ENCODE results near the gene DDX11.
A peak's percentile ranks its signal among the peaks of the same experiment; 100 is the strongest.
"Not testable (repeated sequence)": the region's sequence is repeated elsewhere in the genome, so short reads cannot be mapped to it uniquely, and the experiment has no call there.

The DDX11 gene

DNA sequence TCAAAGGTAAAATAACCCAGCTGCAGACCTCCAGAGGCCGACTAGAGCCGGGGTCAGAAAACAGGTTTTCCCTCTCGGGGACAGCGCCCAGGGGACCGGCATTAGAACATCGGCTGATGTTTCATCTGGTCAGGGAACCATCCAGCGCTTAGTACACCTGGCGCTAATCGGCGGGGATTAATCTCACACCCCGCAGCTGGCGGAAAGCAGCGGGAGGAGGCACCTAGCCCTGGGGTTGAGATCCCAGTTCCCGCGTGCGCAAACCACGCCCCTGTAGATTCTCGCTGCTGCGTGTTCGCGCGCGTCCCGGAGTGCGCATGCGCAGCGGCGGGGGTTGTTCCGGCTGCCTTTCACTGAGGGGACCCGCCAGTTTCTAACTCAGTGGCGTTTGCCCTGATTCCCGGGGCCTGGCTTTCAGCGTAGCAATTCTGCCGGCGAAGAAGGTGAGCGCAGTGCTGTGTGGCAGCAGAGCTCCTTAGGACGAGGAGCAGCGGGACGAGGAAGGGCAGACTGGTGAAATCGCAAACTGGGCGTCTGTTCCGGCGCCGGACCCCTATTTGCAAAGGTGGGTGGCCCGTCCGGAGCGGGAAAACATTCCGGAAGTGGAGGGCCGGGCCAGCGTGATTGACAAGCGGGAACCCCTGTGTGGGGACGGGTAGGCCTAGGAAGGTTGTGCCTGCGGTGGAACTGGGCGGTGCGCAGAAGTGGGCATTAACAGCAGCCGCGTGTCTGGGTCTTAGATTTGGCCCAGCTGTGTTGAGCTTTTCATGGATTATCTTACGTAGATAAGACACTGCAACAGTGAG, at the start of gene DDX11:
Gene DDX11 (plus strand): TSS at position 334 of the 806 bp plus-strand sequence. CDS start 4,534 bp downstream, outside the sequence.
- not testable (repeated sequence) for H3K9me3 Mint-ChIP-seq; H3K36me3 Mint-ChIP-seq (ENCODE audit: low read depth); H3K27me3 Mint-ChIP-seq (ENCODE audit: low read depth)
- Mint-ChIP-seq H3K4me1 (ENCODE audit: low read depth) (peaks cover 26% of the 10 kb centered on the region), H3K4me3 (peak within 1 kb of the TSS; percentile 95), H3K27ac (peak within 1 kb of the TSS; percentile 92)

DNA sequence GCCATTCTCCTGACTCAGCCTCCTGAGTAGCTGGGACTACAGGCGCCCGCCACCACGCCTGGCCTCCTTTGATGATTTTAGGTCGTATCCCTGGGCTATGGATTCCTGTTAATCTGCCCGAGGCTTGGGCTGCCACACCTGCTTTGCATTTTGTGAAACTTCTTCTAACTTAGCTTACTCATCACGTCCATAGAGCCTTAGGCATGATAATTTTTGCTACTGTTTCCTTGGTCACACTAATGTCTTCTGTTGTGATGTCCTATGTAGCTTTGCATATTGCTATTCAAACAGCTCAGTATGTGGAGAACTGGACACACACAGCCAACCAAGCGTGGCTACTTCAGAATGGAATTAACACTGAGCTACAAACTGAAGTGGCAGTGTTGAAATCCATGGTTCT, 47.5 kb upstream of the DDX11 start:
- Mint-ChIP-seq H3K27ac (no peak overlapping the region), H3K9me3 (no peaks in the 10 kb centered on the region), H3K4me1 (ENCODE audit: low read depth) (no peaks in the 10 kb centered on the region), H3K4me3 (no peak overlapping the region), H3K36me3 (ENCODE audit: low read depth) (no peaks in the 10 kb centered on the region), H3K27me3 (ENCODE audit: low read depth) (peaks cover 21% of the 10 kb centered on the region)

DNA sequence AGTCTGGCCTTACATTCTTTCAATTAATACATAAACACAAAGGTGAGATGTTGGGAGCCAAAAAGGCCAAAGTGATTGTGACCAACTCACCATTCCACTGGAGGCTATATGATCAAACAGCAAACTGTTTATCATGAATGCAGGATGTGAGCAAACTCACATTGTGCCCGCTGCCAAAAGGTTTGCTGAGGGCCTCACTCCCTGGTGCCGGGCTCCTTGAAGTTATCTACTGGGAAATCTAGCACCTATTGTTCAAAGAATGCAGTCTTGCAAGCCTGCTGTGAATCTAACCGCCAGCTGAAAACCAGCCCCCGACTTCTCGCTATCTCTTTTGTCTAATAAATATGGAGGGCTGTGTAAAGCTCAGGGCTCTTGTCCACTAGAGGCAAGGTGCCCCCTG, 46.7 kb upstream of the DDX11 start:
- not testable (repeated sequence) for H3K9me3 Mint-ChIP-seq; H3K36me3 Mint-ChIP-seq (ENCODE audit: low read depth); H3K4me3 Mint-ChIP-seq; H3K4me1 Mint-ChIP-seq (ENCODE audit: low read depth); H3K27ac Mint-ChIP-seq
- peaks cover 14% of the 10 kb centered on the region for H3K27me3 Mint-ChIP-seq (ENCODE audit: low read depth)

DNA sequence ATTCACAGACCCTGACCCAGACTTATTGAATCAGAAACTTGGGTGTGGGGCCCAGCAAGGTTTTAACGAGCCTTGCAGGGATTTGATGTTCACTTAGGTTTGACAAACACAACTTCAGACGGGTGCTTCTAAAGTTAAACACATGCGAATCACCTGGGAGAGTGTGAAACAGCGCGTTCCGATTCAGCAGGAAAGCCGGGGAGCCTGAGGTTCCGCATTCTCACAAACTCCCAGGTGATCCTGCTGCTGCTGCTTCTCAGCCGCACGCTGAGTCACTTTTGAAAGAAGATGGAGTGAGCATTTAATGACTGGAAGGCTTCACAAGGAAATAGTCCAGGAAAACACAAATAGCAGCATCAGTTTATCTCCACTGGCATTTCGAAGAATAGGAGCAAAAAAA, 44.2 kb upstream of the DDX11 start:
- Mint-ChIP-seq H3K4me3 (no peak overlapping the region), H3K9me3 (no peaks in the 10 kb centered on the region), H3K36me3 (ENCODE audit: low read depth) (no peaks in the 10 kb centered on the region), H3K27me3 (ENCODE audit: low read depth) (peaks cover 5% of the 10 kb centered on the region), H3K4me1 (ENCODE audit: low read depth) (peaks cover 2% of the 10 kb centered on the region), H3K27ac (no peak overlapping the region)

DNA sequence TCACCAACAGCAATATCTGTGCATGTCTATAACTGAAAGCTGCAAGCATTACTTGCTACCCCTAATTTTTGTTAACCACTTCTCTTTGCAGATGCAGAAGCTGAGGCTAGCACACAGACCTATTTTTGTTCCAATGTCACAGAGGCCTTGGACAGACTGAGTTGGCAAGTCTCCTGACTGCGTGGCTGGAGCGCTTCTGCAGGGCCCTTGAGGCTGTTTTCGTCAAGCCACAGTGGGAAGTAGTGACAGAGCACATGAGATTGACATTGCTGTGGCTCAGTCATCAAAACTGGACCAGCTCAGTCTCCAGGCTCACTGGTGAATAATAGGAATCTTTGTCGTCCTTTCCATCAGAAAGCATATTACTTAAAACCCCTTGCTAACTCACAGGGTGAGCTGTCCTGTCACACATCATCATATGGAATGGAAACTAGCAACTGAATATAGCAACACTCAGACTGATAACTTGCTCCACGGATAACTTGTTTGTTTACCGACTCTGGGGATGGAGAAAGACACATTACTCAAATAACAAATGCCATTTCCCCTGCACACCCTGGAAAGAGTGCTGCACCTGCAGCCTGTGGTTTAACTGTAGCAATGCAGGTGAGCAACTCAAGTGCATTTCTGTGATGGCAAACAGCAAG, 43.6 kb upstream of the DDX11 start:
- peaks cover 3% of the 10 kb centered on the region for H3K27me3 Mint-ChIP-seq (ENCODE audit: low read depth)
- H3K4me1 Mint-ChIP-seq (ENCODE audit: low read depth), result peaks cover 2% of the 10 kb centered on the region
- H3K36me3 Mint-ChIP-seq (ENCODE audit: low read depth), result no peaks in the 10 kb centered on the region
- no peaks in the 10 kb centered on the region for H3K9me3 Mint-ChIP-seq
- H3K4me3 Mint-ChIP-seq, result no peak overlapping the region
- H3K27ac Mint-ChIP-seq, result no peak overlapping the region

DNA sequence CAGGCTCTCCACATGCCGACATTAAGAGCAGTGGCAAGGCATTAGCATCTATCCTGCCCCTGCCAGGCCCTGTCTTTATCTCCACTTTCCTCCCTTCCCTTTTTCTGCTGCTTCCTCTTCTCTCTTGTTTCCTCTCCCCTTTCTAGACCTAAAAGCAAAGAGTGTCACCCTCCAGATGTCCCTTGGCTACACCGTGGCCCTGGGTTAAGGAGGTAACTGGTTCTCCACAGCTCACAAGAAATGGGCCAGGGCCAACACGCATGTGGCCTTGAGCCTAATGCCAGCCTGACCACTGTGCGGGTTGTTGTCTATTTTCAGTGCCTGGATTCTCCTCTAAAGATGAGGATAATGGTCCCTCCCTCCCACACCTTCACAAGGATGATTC, 41.7 kb upstream of the DDX11 start:
- Mint-ChIP-seq H3K27me3 (ENCODE audit: low read depth) (peaks cover 4% of the 10 kb centered on the region), H3K4me1 (ENCODE audit: low read depth) (peaks cover 5% of the 10 kb centered on the region), H3K4me3 (no peak overlapping the region), H3K27ac (no peak overlapping the region), H3K36me3 (ENCODE audit: low read depth) (no peaks in the 10 kb centered on the region), H3K9me3 (no peaks in the 10 kb centered on the region)

DNA sequence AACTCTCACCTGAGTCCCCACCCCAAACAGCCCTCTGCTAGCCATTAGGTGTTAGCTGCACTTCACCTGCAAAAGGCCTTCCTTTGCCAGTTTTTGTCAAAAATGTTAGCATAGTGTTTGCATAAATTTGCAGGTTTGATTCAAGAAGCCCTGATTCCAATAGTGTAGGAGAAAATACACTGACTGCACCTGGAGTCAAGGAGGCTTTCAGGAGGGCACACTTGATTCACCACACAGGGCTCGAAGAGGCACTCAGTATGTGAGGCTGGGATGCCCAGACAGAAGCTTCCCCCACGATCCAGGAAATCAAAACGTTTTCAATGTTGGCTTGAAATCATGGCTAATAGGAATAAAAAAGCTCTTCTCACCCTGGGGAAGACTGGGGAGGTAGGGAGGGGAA, 40.5 kb upstream of the DDX11 start:
- no peaks in the 10 kb centered on the region for H3K9me3 Mint-ChIP-seq
- H3K4me1 Mint-ChIP-seq (ENCODE audit: low read depth), result peaks cover 5% of the 10 kb centered on the region
- H3K36me3 Mint-ChIP-seq (ENCODE audit: low read depth), result no peaks in the 10 kb centered on the region
- H3K27ac Mint-ChIP-seq, result no peak overlapping the region
- no peak overlapping the region for H3K4me3 Mint-ChIP-seq
- H3K27me3 Mint-ChIP-seq (ENCODE audit: low read depth), result peaks cover 4% of the 10 kb centered on the region

DNA sequence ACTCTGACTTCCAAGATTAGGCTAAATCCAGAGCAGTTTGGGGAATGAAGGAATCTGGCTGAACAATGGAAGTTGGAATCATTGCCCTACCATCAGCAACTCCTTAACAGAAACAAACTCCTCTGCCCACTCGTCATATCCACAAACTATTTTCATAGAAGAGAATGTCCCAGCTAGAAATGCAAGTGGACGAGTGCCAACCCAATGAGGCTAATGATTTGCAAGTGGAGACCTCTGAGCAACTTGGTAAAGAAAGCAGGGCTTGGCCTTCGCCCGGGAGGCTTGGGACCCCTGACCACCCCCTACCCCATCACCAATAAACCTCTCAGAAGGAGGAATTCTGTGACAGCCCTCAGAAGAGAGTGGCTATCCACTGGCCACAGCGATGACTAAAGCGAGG, 40.0 kb upstream of the DDX11 start:
- H3K9me3 Mint-ChIP-seq, result no peaks in the 10 kb centered on the region
- H3K4me3 Mint-ChIP-seq, result no peak overlapping the region
- H3K4me1 Mint-ChIP-seq (ENCODE audit: low read depth), result peaks cover 5% of the 10 kb centered on the region
- H3K27me3 Mint-ChIP-seq (ENCODE audit: low read depth), result peaks cover 4% of the 10 kb centered on the region
- no peaks in the 10 kb centered on the region for H3K36me3 Mint-ChIP-seq (ENCODE audit: low read depth)
- H3K27ac Mint-ChIP-seq, result no peak overlapping the region

DNA sequence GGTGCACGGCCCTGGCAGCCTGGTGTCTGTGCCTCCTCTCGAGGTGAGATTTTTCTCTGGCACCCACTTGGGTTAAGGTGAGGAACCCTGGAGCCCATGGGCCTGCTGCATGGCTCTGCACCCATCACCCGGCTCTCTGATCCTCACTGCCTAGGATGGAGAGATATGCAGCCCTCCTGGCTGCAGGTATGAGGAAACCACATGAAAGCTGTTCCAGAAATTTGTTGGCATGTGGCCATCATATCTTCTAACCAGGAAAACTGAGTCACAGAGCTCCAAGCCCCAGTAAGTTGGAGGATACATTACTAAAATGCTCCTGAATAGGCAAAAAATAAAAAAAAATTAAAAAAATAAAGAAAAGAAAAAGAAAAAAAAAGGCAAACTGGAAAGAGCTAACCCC, 39.3 kb upstream of the DDX11 start:
- peaks cover 4% of the 10 kb centered on the region for H3K27me3 Mint-ChIP-seq (ENCODE audit: low read depth)
- H3K27ac Mint-ChIP-seq, result no peak overlapping the region
- no peak overlapping the region for H3K4me3 Mint-ChIP-seq
- H3K4me1 Mint-ChIP-seq (ENCODE audit: low read depth), result peaks cover 5% of the 10 kb centered on the region
- H3K9me3 Mint-ChIP-seq, result no peaks in the 10 kb centered on the region
- no peaks in the 10 kb centered on the region for H3K36me3 Mint-ChIP-seq (ENCODE audit: low read depth)

DNA sequence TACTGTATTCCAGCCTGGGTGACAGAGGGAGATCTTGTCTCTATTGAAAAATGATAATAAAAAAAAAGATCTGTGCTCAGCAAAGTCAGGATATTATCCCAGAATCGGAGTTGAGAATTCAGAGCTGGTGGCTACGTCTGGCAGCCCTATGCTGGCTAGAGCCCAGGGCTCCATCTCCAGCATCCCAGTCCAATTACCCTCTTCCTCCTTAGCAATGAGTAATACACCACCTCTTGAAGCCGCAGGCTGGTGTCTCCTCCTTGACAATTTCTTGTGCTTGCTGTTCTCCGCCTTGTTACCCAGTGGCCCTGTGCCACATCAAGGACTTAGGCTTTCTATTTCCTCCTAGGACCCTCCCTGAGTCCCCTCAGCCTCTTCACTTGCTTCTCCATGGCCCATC, 38.4 kb upstream of the DDX11 start:
- no peak overlapping the region for H3K27ac Mint-ChIP-seq
- H3K9me3 Mint-ChIP-seq, result no peaks in the 10 kb centered on the region
- peaks cover 5% of the 10 kb centered on the region for H3K4me1 Mint-ChIP-seq (ENCODE audit: low read depth)
- H3K36me3 Mint-ChIP-seq (ENCODE audit: low read depth), result no peaks in the 10 kb centered on the region
- H3K4me3 Mint-ChIP-seq, result no peak overlapping the region
- peaks cover 4% of the 10 kb centered on the region for H3K27me3 Mint-ChIP-seq (ENCODE audit: low read depth)

DNA sequence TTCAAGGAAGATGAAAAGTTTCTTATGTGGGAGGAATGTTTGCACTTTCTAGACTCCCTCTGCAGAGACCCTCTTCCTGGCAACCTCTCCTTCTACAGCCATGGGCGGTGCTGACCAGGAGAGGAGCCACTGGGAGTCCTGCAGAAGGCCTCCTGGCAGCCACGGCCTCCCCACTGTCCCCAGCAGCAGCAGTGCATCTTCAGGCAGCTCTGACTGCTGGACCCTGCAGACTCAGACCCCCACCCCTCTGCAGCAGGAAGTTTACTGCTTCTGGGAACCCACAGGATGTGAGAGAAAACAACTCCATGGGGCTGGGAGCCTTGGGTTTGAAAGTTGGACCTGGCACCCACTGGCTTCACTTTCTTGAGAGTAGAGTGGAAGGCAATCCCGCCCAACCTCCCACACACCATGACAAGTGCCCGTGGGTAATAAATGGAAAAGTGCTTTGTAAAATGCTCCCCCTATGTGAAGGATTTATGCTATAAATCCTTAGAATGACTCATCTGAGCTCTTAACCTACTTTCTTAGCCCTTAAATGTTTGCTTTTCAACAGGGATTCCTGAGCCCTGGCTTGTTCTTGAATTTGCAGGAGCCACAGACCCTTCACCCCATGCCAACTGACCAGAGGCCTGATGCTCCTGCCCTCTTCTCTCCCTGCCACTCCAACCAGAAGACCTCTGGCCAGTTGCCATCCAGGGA, 37.5 kb upstream of the DDX11 start:
- H3K36me3 Mint-ChIP-seq (ENCODE audit: low read depth), result no peaks in the 10 kb centered on the region
- H3K27ac Mint-ChIP-seq, result no peak overlapping the region
- H3K4me1 Mint-ChIP-seq (ENCODE audit: low read depth), result peaks cover 5% of the 10 kb centered on the region
- H3K27me3 Mint-ChIP-seq (ENCODE audit: low read depth), result peaks cover 4% of the 10 kb centered on the region
- no peak overlapping the region for H3K4me3 Mint-ChIP-seq
- H3K9me3 Mint-ChIP-seq, result no peaks in the 10 kb centered on the region

DNA sequence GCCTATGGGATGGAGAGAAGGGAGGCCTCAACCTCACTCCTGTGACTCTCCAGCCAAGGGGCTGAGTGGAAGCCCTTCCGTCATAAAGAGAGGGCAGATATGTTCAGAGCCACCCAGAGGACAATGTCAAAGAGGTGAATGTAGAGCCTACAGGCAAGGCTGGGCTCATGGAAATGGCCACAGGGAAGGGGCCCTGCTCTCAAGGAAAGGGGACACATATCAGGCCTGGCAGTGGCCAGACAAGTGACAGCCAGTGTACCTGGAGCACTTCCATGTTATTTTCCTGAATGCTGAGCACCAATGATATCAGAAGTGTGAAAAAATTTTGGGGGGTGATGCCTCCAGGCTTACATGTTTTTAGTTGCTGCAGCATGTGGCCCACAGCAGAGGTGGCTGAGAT, 36.6 kb upstream of the DDX11 start:
- peaks cover 4% of the 10 kb centered on the region for H3K27me3 Mint-ChIP-seq (ENCODE audit: low read depth)

DNA sequence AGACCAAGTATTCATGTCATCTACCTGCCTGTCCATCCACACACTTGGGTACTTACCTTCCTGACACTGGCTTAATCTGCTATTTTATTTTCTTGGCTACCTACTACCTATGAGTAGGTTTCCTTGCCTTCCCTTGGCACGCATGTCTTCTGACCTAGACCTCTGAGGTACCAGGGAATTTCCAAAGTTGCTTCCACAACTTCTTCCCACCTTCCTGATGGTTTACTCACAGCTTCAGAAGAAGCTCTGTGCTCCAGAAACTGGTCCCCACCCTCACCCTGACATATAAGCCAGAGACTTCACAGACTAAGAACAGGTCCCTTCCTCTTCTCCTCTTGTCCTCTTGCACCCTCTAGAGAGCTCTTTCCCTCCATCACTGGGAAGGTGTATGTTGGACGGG, 35.7 kb upstream of the DDX11 start:
- Mint-ChIP-seq H3K4me3 (no peak overlapping the region), H3K27me3 (ENCODE audit: low read depth) (peaks cover 4% of the 10 kb centered on the region), H3K27ac (no peak overlapping the region), H3K36me3 (ENCODE audit: low read depth) (no peaks in the 10 kb centered on the region), H3K9me3 (no peaks in the 10 kb centered on the region), H3K4me1 (ENCODE audit: low read depth) (peaks cover 3% of the 10 kb centered on the region)

More for the DNA sequence above, 36.6 kb upstream of the DDX11 start:
- Mint-ChIP-seq H3K36me3 (ENCODE audit: low read depth) (no peaks in the 10 kb centered on the region), H3K9me3 (no peaks in the 10 kb centered on the region), H3K4me1 (ENCODE audit: low read depth) (peaks cover 3% of the 10 kb centered on the region), H3K4me3 (no peak overlapping the region), H3K27ac (no peak overlapping the region)

DNA sequence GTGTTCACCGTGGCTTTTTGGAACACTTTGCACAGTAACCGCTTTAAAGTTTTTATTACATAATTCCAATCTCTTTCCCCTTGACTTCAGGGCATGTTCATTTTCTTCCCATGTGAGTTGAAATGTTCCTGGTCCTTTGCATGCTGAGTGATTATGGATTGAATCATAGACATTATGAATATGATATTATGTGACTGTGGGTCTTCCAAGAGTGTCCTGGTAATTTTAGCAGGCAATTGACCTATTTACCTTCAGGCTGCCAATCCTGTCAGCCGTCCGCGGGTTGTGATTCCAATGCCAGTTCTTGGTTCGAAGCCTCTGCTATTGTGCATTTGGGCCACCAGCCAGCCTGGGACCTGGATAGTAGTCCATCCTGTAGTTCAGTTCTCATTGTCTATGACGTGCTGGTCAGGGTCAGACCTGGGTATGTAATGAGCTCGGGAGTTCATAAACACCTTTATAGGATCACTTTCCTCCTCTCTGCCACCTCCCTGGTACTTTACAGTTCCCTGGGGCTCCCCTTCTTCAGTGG, 32.6 kb upstream of the DDX11 start:
- H3K4me3 Mint-ChIP-seq, result no peak overlapping the region
- no peak overlapping the region for H3K27ac Mint-ChIP-seq
- H3K4me1 Mint-ChIP-seq (ENCODE audit: low read depth), result peaks cover 3% of the 10 kb centered on the region
- H3K9me3 Mint-ChIP-seq, result no peaks in the 10 kb centered on the region
- H3K36me3 Mint-ChIP-seq (ENCODE audit: low read depth), result no peaks in the 10 kb centered on the region
- H3K27me3 Mint-ChIP-seq (ENCODE audit: low read depth), result no peaks in the 10 kb centered on the region

DNA sequence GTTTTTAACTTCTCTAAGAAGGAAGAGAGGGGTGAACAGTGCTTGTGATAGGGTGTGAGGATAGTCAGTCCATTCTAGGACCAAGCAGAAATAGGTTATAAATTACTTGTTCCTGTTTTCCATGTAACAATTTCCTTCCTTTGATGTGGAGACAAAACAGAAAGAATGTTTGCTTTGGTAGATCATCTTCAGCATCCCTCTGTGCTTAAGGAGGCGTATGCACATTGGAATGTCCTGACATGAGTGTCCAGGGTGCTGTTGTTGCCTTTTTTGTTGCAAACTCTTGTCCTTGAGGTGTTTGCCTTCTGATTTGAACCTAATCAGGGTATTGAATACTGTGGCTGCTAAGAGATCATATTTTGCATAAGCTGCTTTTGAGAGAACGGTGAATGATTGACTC, 23.5 kb upstream of the DDX11 start:
- H3K27ac Mint-ChIP-seq; H3K4me3 Mint-ChIP-seq; H3K27me3 Mint-ChIP-seq (ENCODE audit: low read depth); H3K9me3 Mint-ChIP-seq; H3K36me3 Mint-ChIP-seq (ENCODE audit: low read depth): not testable (repeated sequence)
- H3K4me1 Mint-ChIP-seq (ENCODE audit: low read depth), result peaks cover 17% of the 10 kb centered on the region
